ENCODE results near the gene MUC6.

The MUC6 gene

DNA sequence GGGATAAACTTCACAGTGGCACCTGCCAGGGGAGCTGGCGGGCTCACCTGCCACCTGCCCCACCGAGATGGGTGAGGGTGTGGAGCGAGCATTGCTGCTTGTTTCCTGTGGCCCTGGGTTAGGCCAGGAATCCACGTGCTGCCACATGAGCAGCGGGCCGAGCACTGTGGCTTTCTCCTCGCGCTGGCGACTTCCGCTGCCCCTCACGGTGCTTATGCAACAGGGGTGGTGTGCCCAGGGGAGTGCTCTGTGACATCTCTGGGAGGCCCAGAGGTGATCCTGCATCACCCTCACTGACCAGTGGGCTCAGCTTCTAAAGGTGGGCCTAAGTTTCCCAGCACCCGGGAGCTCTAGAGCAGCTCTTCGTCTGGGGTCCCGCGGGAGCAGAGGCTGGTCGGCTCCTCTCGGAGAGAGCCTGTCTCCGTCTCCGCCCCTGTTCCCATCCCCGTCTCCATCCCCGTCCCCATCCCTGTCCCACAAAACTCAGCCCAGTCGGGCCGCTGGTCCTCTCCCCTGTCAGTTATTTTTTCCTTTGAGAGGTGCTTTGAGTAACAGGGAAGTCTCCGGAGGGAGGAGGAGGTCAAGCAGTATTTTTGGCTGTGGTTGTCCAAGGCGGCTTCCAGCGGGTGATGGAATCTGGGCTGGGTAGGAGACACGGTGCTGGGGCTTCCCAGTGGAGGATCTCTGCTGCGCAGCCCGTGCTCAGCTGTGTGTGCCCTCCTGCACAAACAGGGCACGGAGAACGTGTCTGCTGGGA lies 68.3 kb downstream of the MUC6 start:
- CTCF ChIA-PET: interaction anchor here (0.6 kb wide), 1 partner anchor 15 kb away, joined by 4 read pairs; no protein-coding TSS in a partner anchor
- POLR2A ChIA-PET: no interaction called here
- TF ChIP-seq LEF1 (IDR thresholded peaks at IDR 0.05; ENCODE audit: borderline replicate concordance): no peak
- no peak for TF ChIP-seq HDGF (IDR thresholded peaks at IDR 0.05; ENCODE audit: borderline replicate concordance)
- TF ChIP-seq FOXM1 (IDR thresholded peaks at IDR 0.05; ENCODE audit: borderline replicate concordance): no peak
- no peak for TF ChIP-seq SUZ12 (IDR thresholded peaks at IDR 0.05)
- no peak for TF ChIP-seq BHLHE40 (IDR thresholded peaks at IDR 0.05; ENCODE audit: borderline replicate concordance)
- TF ChIP-seq ELF4 (IDR thresholded peaks at IDR 0.05): no peak
- TF ChIP-seq CTBP1 (IDR thresholded peaks at IDR 0.05; ENCODE audit: borderline replicate concordance): no peak
- no peak for TF ChIP-seq SP1 (IDR thresholded peaks at IDR 0.05)
- TF ChIP-seq FOXK2 (IDR thresholded peaks at IDR 0.05): no peak
- TF ChIP-seq ARNT (IDR thresholded peaks at IDR 0.05): no peak
- TF ChIP-seq, protein P1, sequence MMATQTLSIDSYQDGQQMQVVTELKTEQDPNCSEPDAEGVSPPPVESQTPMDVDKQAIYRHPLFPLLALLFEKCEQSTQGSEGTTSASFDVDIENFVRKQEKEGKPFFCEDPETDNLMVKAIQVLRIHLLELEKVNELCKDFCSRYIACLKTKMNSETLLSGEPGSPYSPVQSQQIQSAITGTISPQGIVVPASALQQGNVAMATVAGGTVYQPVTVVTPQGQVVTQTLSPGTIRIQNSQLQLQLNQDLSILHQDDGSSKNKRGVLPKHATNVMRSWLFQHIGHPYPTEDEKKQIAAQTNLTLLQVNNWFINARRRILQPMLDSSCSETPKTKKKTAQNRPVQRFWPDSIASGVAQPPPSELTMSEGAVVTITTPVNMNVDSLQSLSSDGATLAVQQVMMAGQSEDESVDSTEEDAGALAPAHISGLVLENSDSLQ (IDR thresholded peaks at IDR 0.05): no peak
- TF ChIP-seq NFRKB (IDR thresholded peaks at IDR 0.05): no peak
- TF ChIP-seq FOXA1 (IDR thresholded peaks at IDR 0.05): no peak
- TF ChIP-seq ZNF384 (IDR thresholded peaks at IDR 0.05): no peak
- no peak for TF ChIP-seq L3MBTL2 (conservative IDR thresholded peaks at IDR 0.05)
- no peak for TF ChIP-seq TARDBP (IDR thresholded peaks at IDR 0.05)
- no peak for DNase-seq (ENCODE audit: extremely low spot score)

DNA sequence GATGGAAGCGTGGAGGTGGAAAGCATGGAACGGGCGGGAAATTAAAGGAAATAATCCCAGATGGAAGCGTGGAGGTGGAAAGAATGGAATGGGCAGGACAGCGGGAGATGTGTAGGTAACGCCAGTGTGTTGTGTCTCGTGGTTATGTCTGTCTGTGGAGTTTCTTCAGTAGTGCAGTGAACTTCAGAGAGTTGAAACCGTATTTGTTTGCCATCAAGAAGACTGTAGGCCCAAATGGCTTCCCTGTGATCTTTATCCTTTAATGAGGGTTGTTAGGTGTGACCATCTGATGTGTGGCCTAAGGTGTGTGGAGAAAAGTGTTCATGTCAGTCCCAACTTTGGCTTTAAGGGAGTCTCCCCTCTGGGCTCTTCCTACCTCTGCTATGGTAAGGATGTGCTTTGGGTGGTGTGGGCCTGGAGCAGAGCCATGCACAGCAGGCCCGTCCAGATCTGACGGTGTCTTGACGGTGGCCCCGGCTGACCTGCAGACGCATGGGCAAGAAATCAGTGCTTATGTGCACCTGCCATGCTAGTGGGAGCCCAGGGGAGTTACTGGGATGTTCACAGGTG lies 71.2 kb downstream of the MUC6 start:
- CTCF ChIA-PET: no interaction called here
- TF ChIP-seq FOXK2 (IDR thresholded peaks at IDR 0.05) (no peak), FOXA1 (IDR thresholded peaks at IDR 0.05) (no peak), LEF1 (IDR thresholded peaks at IDR 0.05; ENCODE audit: borderline replicate concordance) (no peak), NFRKB (IDR thresholded peaks at IDR 0.05) (no peak), FOXM1 (IDR thresholded peaks at IDR 0.05; ENCODE audit: borderline replicate concordance) (no peak), BHLHE40 (IDR thresholded peaks at IDR 0.05; ENCODE audit: borderline replicate concordance) (no peak), ARNT (IDR thresholded peaks at IDR 0.05) (no peak), ELF4 (IDR thresholded peaks at IDR 0.05) (no peak), ZNF384 (IDR thresholded peaks at IDR 0.05) (no peak), HDGF (IDR thresholded peaks at IDR 0.05; ENCODE audit: borderline replicate concordance) (no peak)
- TF ChIP-seq, protein P1 (IDR thresholded peaks at IDR 0.05): no peak

DNA sequence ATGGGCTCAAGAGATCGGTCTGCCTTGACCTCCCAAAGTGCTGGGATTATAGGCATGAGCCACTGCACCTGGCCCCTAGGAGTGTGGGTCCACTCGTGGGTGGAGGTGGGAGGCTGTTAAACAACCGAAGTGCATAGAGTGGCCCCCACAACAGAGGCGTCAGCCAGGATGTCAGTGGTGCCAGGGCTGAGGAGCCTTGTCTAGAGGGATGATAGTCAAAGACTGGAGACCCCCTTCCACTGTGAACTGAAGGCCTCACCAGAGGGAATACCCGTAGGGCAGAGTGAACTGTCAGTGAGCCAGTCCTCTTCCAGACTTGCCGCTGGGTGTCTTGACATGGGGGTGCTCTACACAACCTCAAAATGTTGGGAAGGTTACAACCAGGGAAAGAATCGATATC lies 72.7 kb downstream of the MUC6 start:
- DNase-seq (ENCODE audit: extremely low spot score): no peak
- CTCF ChIA-PET: no interaction called here
- POLR2A ChIA-PET: no interaction called here
- no peak for TF ChIP-seq ZNF384 (IDR thresholded peaks at IDR 0.05)
- TF ChIP-seq FOXA1 (IDR thresholded peaks at IDR 0.05): no peak
- TF ChIP-seq, protein P1 (IDR thresholded peaks at IDR 0.05): no peak
- TF ChIP-seq FOXK2 (IDR thresholded peaks at IDR 0.05): no peak
- TF ChIP-seq L3MBTL2 (conservative IDR thresholded peaks at IDR 0.05): no peak
- TF ChIP-seq LEF1 (IDR thresholded peaks at IDR 0.05; ENCODE audit: borderline replicate concordance): no peak
- no peak for TF ChIP-seq CTBP1 (IDR thresholded peaks at IDR 0.05; ENCODE audit: borderline replicate concordance)
- TF ChIP-seq TARDBP (IDR thresholded peaks at IDR 0.05): no peak
- no peak for TF ChIP-seq BHLHE40 (IDR thresholded peaks at IDR 0.05; ENCODE audit: borderline replicate concordance)
- no peak for TF ChIP-seq NFRKB (IDR thresholded peaks at IDR 0.05)
- TF ChIP-seq SUZ12 (IDR thresholded peaks at IDR 0.05): no peak
- TF ChIP-seq ELF4 (IDR thresholded peaks at IDR 0.05): no peak
- TF ChIP-seq HDGF (IDR thresholded peaks at IDR 0.05; ENCODE audit: borderline replicate concordance): no peak
- no peak for TF ChIP-seq FOXM1 (IDR thresholded peaks at IDR 0.05; ENCODE audit: borderline replicate concordance)

More for the DNA sequence above, 71.2 kb downstream of the MUC6 start:
- POLR2A ChIA-PET: no interaction called here
- DNase-seq (ENCODE audit: extremely low spot score): no peak

All from HEK293T (cell line).